Panc1 (cell line): ENCODE results near the gene PAMR1.

ENCODE experiments used
- CTCF ChIP-seq: fragments of 450-650 bp; IDR thresholded peaks from 2 replicates; pipeline ENCODE4 v1.5.1; 2017; ENCODE audit warnings: mild to moderate bottlenecking
- REST ChIP-seq, 2 experiments: IDR thresholded peaks; 2 replicates each; pipeline ENCODE4 v1.6.1; 2011 to 2012; ENCODE audit warnings: low read depth in 2 of 2, control low read depth in 1 of 2, low read length in 1 of 2, mild to moderate bottlenecking in 1 of 2, moderate library complexity in 1 of 2; ENCODE audit not compliant: insufficient read depth in 1 of 2
- TCF7L2 ChIP-seq: IDR thresholded peaks from 2 replicates; pipeline ENCODE4 v1.6.1; 2011; ENCODE audit warnings: mild to moderate bottlenecking, low read depth, low read length, inconsistent platforms

GRCh38 chr11:35515224-35515623, 10.2 kb downstream of the PAMR1 start:
- TF ChIP-seq CTCF (no peak), REST (IDR thresholded peaks at IDR 0.05; ENCODE audit: insufficient read depth in 1 of 2, low read depth in 2 of 2, low read length in 1 of 2) (no peak), TCF7L2 (no peak)
